ENCODE data around the gene MYADM.

The MYADM gene

DNA sequence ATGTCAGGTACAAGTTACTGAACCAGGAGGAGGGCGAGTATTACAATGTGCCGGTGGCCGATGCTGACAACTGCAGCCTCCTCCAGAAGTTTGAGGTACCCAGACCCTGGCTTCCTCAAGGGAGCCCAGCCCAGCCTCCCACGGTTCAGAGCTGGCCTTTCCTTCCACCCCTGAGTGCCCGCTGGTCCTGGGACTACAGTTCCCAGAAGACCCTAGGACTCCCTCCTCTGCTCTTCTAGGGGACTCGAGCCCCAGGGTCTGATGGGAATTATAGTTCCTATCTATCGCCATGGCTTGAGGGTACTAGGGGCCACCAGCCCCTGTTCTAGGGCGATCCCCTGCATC lies 25.3 kb downstream of the MYADM start:
- H3K27ac ChIP-seq (ENCODE audit: low read depth, low read length): no peak overlapping the region
- no CpG with 5 or more reads among the region's 8 CpGs for WGBS (ENCODE audit: extremely low coverage, insufficient coverage, insufficient read length)

DNA sequence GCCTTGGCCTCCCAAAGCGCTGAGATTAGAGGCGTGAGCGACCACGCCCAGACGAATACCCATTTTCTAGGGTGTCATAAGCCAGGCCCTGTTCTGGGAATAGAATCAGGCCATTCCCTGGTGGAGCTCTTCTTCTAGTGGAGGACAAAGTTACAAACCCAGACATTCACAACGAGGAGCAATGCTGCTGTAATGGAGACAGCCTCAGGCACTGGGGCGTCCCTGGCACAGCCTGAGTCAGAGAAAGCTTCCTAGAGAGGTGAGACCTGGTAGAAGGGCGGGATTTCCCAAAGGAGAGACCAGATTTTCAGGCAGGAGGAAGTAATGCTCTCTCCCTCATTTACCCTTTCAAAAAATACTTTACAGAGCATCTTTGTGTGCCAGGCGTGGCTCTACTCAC lies 27.0 kb downstream of the MYADM start:
- Histone ChIP-seq H2BK120ac (ENCODE audit: insufficient read depth, low read length, poor library complexity) (no peak overlapping the region), H3K36me3 (ENCODE audit: control insufficient read depth in 1 of 2, insufficient read depth in 2 of 2, low read length in 2 of 2) (no peaks in the 10 kb centered on the region), H3K9ac (ENCODE audit: low read length) (no peak overlapping the region), H3K4me1 (ENCODE audit: control insufficient read depth in 1 of 2, insufficient read depth in 2 of 2, low read length in 2 of 2) (peaks cover 2 to 4% of the 10 kb centered on the region in 2 experiments), H2BK5ac (ENCODE audit: low read depth, low read length, poor library complexity) (no peak overlapping the region), H2BK12ac (ENCODE audit: low read length) (no peak overlapping the region), H3K18ac (ENCODE audit: low read length) (no peak overlapping the region), H3K4ac (ENCODE audit: low read depth, low read length) (no peak overlapping the region), H4K8ac (ENCODE audit: low read depth, low read length) (no peak overlapping the region), H4K91ac (ENCODE audit: low read depth, low read length) (no peak overlapping the region), H3K27me3 (ENCODE audit: insufficient read depth, low read length) (no peaks in the 10 kb centered on the region), H4K12ac (ENCODE audit: low read depth, low read length) (no peak overlapping the region), H3K14ac (ENCODE audit: low read length) (no peak overlapping the region), H3K9me3 (ENCODE audit: insufficient read depth, low read depth, low read length) (no peaks in the 10 kb centered on the region), H2AFZ (ENCODE audit: insufficient read depth, low read length, poor library complexity) (no peak overlapping the region), H3K4me3 (ENCODE audit: low read depth, low read length) (no peak overlapping the region), H3K79me1 (ENCODE audit: low read length) (no peaks in the 10 kb centered on the region), H2AK5ac (ENCODE audit: low read length) (no peak overlapping the region), H3K23ac (ENCODE audit: low read length) (no peak overlapping the region), H3K79me2 (ENCODE audit: control insufficient read depth, insufficient read depth, low read length, poor library complexity) (no peaks in the 10 kb centered on the region), H3K4me2 (ENCODE audit: low read length) (no peak overlapping the region), H3K27ac (ENCODE audit: low read depth, low read length) (no peak overlapping the region)
- DNase-seq: no peak
- WGBS (ENCODE audit: extremely low coverage, insufficient coverage, insufficient read length): no CpG with 5 or more reads among the region's 9 CpGs

More for the DNA sequence above, 25.3 kb downstream of the MYADM start:
- Histone ChIP-seq H3K14ac (ENCODE audit: low read length) (no peak overlapping the region), H3K4me2 (ENCODE audit: low read length) (no peak overlapping the region), H2BK12ac (ENCODE audit: low read length) (no peak overlapping the region), H2AK5ac (ENCODE audit: low read length) (no peak overlapping the region), H3K4me1 (ENCODE audit: control insufficient read depth in 1 of 2, insufficient read depth in 2 of 2, low read length in 2 of 2) (no peaks in the 10 kb centered on the region), H3K79me1 (ENCODE audit: low read length) (no peaks in the 10 kb centered on the region), H3K4ac (ENCODE audit: low read depth, low read length) (no peak overlapping the region), H4K8ac (ENCODE audit: low read depth, low read length) (no peak overlapping the region), H3K27me3 (ENCODE audit: insufficient read depth, low read length) (no peaks in the 10 kb centered on the region), H4K91ac (ENCODE audit: low read depth, low read length) (no peak overlapping the region), H3K9me3 (ENCODE audit: insufficient read depth, low read depth, low read length) (no peaks in the 10 kb centered on the region), H3K9ac (ENCODE audit: low read length) (no peak overlapping the region), H3K4me3 (ENCODE audit: low read depth, low read length) (no peak overlapping the region), H4K12ac (ENCODE audit: low read depth, low read length) (no peak overlapping the region), H3K23ac (ENCODE audit: low read length) (no peak overlapping the region), H3K36me3 (ENCODE audit: control insufficient read depth in 1 of 2, insufficient read depth in 2 of 2, low read length in 2 of 2) (no peaks in the 10 kb centered on the region), H3K79me2 (ENCODE audit: control insufficient read depth, insufficient read depth, low read length, poor library complexity) (no peaks in the 10 kb centered on the region), H2BK120ac (ENCODE audit: insufficient read depth, low read length, poor library complexity) (no peak overlapping the region), H3K18ac (ENCODE audit: low read length) (no peak overlapping the region), H2BK5ac (ENCODE audit: low read depth, low read length, poor library complexity) (no peak overlapping the region), H2AFZ (ENCODE audit: insufficient read depth, low read length, poor library complexity) (no peak overlapping the region)
- no peak for DNase-seq

DNA sequence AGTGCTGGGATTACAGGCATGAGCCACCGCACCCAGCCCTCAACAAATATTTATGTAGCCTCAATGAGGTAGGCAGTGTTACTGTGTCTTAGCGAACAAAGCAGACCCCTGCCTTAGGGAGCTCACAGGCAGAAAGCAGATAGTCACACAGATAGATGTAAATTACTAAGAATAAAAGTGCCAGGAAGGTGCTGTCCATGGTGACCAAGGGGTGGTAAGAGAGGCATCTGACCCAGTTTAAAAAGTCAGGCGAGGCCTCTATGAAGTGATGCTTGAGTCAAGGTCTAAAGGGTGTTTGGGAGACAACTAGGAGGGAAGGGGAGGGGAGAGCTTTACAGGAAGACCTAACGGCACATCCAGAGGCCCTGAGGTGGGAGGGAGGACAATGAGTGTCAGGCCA lies 29.0 kb downstream of the MYADM start:
- Histone ChIP-seq H2AK5ac (ENCODE audit: low read length) (no peak overlapping the region), H3K18ac (ENCODE audit: low read length) (no peak overlapping the region), H3K9ac (ENCODE audit: low read length) (no peak overlapping the region), H3K23ac (ENCODE audit: low read length) (no peak overlapping the region), H3K27ac (ENCODE audit: low read depth, low read length) (no peak overlapping the region), H2BK5ac (ENCODE audit: low read depth, low read length, poor library complexity) (no peak overlapping the region), H3K27me3 (ENCODE audit: insufficient read depth, low read length) (no peaks in the 10 kb centered on the region), H4K8ac (ENCODE audit: low read depth, low read length) (no peak overlapping the region), H3K36me3 (ENCODE audit: control insufficient read depth in 1 of 2, insufficient read depth in 2 of 2, low read length in 2 of 2) (no peaks in the 10 kb centered on the region), H4K12ac (ENCODE audit: low read depth, low read length) (no peak overlapping the region), H3K14ac (ENCODE audit: low read length) (no peak overlapping the region), H2BK120ac (ENCODE audit: insufficient read depth, low read length, poor library complexity) (no peak overlapping the region), H3K4me3 (ENCODE audit: low read depth, low read length) (no peak overlapping the region), H3K9me3 (ENCODE audit: insufficient read depth, low read depth, low read length) (no peaks in the 10 kb centered on the region), H2AFZ (ENCODE audit: insufficient read depth, low read length, poor library complexity) (no peak overlapping the region), H4K91ac (ENCODE audit: low read depth, low read length) (no peak overlapping the region), H2BK12ac (ENCODE audit: low read length) (no peak overlapping the region), H3K4ac (ENCODE audit: low read depth, low read length) (no peak overlapping the region), H3K4me1 (ENCODE audit: control insufficient read depth in 1 of 2, insufficient read depth in 2 of 2, low read length in 2 of 2) (peaks cover 2 to 4% of the 10 kb centered on the region in 2 experiments), H3K4me2 (ENCODE audit: low read length) (no peak overlapping the region), H3K79me1 (ENCODE audit: low read length) (no peaks in the 10 kb centered on the region), H3K79me2 (ENCODE audit: control insufficient read depth, insufficient read depth, low read length, poor library complexity) (no peaks in the 10 kb centered on the region)
- WGBS (ENCODE audit: extremely low coverage, insufficient coverage, insufficient read length): no CpG with 5 or more reads among the region's 4 CpGs
- DNase-seq: no peak

DNA sequence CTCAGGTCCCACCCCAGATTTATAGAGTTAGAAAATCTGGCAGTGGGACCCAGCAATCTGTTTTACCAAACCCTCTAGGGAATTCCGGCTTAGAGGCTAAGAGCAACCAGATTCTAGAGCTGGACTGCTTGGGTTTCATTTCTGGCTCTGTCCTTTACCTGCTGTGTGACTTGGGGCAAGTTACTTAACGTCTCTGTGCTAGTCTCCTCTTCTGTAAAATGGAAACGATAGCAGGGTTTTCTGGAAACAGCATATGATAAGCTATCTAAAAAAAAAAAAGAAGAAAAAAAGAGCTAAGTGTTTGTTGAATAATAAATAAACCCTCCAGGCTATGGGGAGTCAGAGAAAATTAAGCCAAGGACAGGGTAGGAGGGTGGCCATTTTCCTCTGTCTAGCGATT lies 29.8 kb downstream of the MYADM start:
- Histone ChIP-seq H3K23ac (ENCODE audit: low read length) (no peak overlapping the region), H3K18ac (ENCODE audit: low read length) (no peak overlapping the region), H3K79me1 (ENCODE audit: low read length) (no peaks in the 10 kb centered on the region), H2BK12ac (ENCODE audit: low read length) (no peak overlapping the region), H3K27me3 (ENCODE audit: insufficient read depth, low read length) (no peaks in the 10 kb centered on the region), H2AFZ (ENCODE audit: insufficient read depth, low read length, poor library complexity) (no peak overlapping the region), H3K79me2 (ENCODE audit: control insufficient read depth, insufficient read depth, low read length, poor library complexity) (no peaks in the 10 kb centered on the region), H3K27ac (ENCODE audit: low read depth, low read length) (no peak overlapping the region), H4K12ac (ENCODE audit: low read depth, low read length) (no peak overlapping the region), H2BK5ac (ENCODE audit: low read depth, low read length, poor library complexity) (no peak overlapping the region), H3K36me3 (ENCODE audit: control insufficient read depth in 1 of 2, insufficient read depth in 2 of 2, low read length in 2 of 2) (no peaks in the 10 kb centered on the region), H2BK120ac (ENCODE audit: insufficient read depth, low read length, poor library complexity) (no peak overlapping the region), H2AK5ac (ENCODE audit: low read length) (no peak overlapping the region), H3K9me3 (ENCODE audit: insufficient read depth, low read depth, low read length) (no peaks in the 10 kb centered on the region), H3K4ac (ENCODE audit: low read depth, low read length) (no peak overlapping the region), H4K8ac (ENCODE audit: low read depth, low read length) (no peak overlapping the region), H3K4me1 (ENCODE audit: control insufficient read depth in 1 of 2, insufficient read depth in 2 of 2, low read length in 2 of 2) (peaks cover 2 to 4% of the 10 kb centered on the region in 2 experiments), H3K9ac (ENCODE audit: low read length) (no peak overlapping the region), H4K91ac (ENCODE audit: low read depth, low read length) (no peak overlapping the region), H3K4me3 (ENCODE audit: low read depth, low read length) (no peak overlapping the region), H3K14ac (ENCODE audit: low read length) (no peak overlapping the region), H3K4me2 (ENCODE audit: low read length) (no peak overlapping the region)
- WGBS (ENCODE audit: extremely low coverage, insufficient coverage, insufficient read length): no CpG with 5 or more reads among the region's 4 CpGs
- DNase-seq: no peak

Measured in trophoblast cell (in vitro differentiated cells and primary cell).